K562 (cell line): Measurements from ENCODE around the gene ZNF169. TPM values are rescaled to one million over a fixed set of nuclear protein-coding genes. Genes with fewer than 3 reads are reported as not detected.
A peak's percentile ranks its signal among the peaks of the same experiment; 100 is the strongest.
"Not testable (repeated sequence)": the region's sequence is repeated elsewhere in the genome, so short reads cannot be mapped to it uniquely, and the experiment has no call there.

ENCODE experiments used
- AFF1 ChIP-seq, 2 experiments: fragments of 450-650 bp; IDR thresholded peaks; 2 replicates each; pipeline ENCODE4 v1.6.1; 2018; ENCODE audit warnings: mild to moderate bottlenecking in 2 of 2, low read depth in 1 of 2; ENCODE audit not compliant: partially characterized antibody in 2 of 2
- DPF2 ChIP-seq: fragments of 450-650 bp; IDR thresholded peaks from 2 replicates; pipeline ENCODE4 v1.6.1; 2016
- FOXA3 ChIP-seq, 2 experiments: fragments of 450-650 bp in 1 of 2; sonication (generic) in 1 of 2; formaldehyde crosslinking; IDR thresholded peaks in 1 of 2; conservative IDR thresholded peaks in 1 of 2; 2 replicates each; pipeline versions ENCODE4 v1.4.0 to v1.8.0; 2020 to 2022; ENCODE audit warnings: mild to moderate bottlenecking in 2 of 2, missing genetic modification reagents in 1 of 2
- KLF6 ChIP-seq: fragments of 250-450 bp; sonication (Bioruptor Pico); IDR thresholded peaks from 2 replicates; pipeline ENCODE4 v1.4.0; 2020; ENCODE audit warnings: mild to moderate bottlenecking, moderate library complexity, borderline replicate concordance
- MTA2 ChIP-seq: fragments of 450-650 bp; IDR thresholded peaks from 2 replicates; pipeline ENCODE4 v1.6.1; 2016; ENCODE audit warnings: low read depth
- MYBL2 ChIP-seq, 2 experiments: fragments of 450-650 bp in 1 of 2; sonication (generic) in 1 of 2; formaldehyde crosslinking in 1 of 2; IDR thresholded peaks; 2 replicates each; pipeline versions ENCODE4 v1.6.1 to v1.8.1; 2017 to 2022; ENCODE audit warnings: borderline replicate concordance in 1 of 2, inconsistent platforms in 1 of 2, low read depth in 1 of 2, mild to moderate bottlenecking in 1 of 2, missing genetic modification reagents in 1 of 2, moderate library complexity in 1 of 2
- NCOR1 ChIP-seq: fragments of 450-650 bp; IDR thresholded peaks from 2 replicates; pipeline ENCODE4 v1.6.1; 2016; ENCODE audit warnings: mild to moderate bottlenecking, moderate library complexity
- NFIC ChIP-seq: fragments of 450-650 bp; IDR thresholded peaks from 2 replicates; pipeline ENCODE4 v1.6.1; 2017; ENCODE audit warnings: mild to moderate bottlenecking, inconsistent platforms
- SMARCC2 ChIP-seq: fragments of 450-650 bp; IDR thresholded peaks from 2 replicates; pipeline ENCODE4 v1.6.1; 2017; ENCODE audit warnings: antibody characterized with exemption, moderate library complexity, mild to moderate bottlenecking, low read depth
- SMARCE1 ChIP-seq: fragments of 450-650 bp; IDR thresholded peaks from 2 replicates; pipeline ENCODE4 v1.7.1; 2016; ENCODE audit warnings: mild to moderate bottlenecking
- STAT5A ChIP-seq: IDR thresholded peaks from 2 replicates; pipeline ENCODE4 v1.6.1; 2012; ENCODE audit warnings: low read length, inconsistent platforms, borderline replicate concordance
- TCF7 ChIP-seq: sonication (generic); IDR thresholded peaks from 2 replicates; pipeline ENCODE4 v1.6.1; 2016; ENCODE audit warnings: antibody characterized with exemption, borderline replicate concordance
- TEAD2 ChIP-seq: fragments of 450-650 bp; IDR thresholded peaks from 2 replicates; pipeline ENCODE4 v1.6.1; 2016; ENCODE audit warnings: missing genetic modification characterization, control low read depth, missing compliant biosample characterization
- TEAD4 ChIP-seq, 2 experiments: sonication (generic) in 1 of 2; formaldehyde crosslinking in 1 of 2; IDR thresholded peaks; 2 replicates each; pipeline versions ENCODE4 v1.6.1 to v1.8.0; 2012 to 2022; ENCODE audit warnings: borderline replicate concordance in 1 of 2, inconsistent platforms in 1 of 2, low read length in 1 of 2, mild to moderate bottlenecking in 1 of 2, missing genetic modification reagents in 1 of 2
- TRIM24 ChIP-seq, 2 experiments: fragments of 450-650 bp; IDR thresholded peaks; 2 replicates each; pipeline ENCODE4 v1.6.1; 2016
- VEZF1 ChIP-seq: fragments of 200-800 bp; sonication (Bioruptor generic); IDR thresholded peaks from 2 replicates; pipeline ENCODE4 v1.6.1; 2017; ENCODE audit warnings: missing genetic modification characterization, missing compliant biosample characterization
- ZMIZ1 ChIP-seq, 2 experiments: fragments of 150-350 bp in 1 of 2; IDR thresholded peaks; 2 replicates each; pipeline ENCODE4 v1.6.1; 2012 to 2016; ENCODE audit warnings: low read depth in 2 of 2, low read length in 2 of 2, mild to moderate bottlenecking in 1 of 2, moderate library complexity in 1 of 2
- polyA plus RNA-seq, 8 experiments: library from polyadenylated mRNA; depleted of rRNA in 4 of 8; stranded (reverse) in 5 of 8; unstranded in 3 of 8; fragments of >200 nt; fragmentation: Nextera tagmentation in 2 of 8; fragmentation: Illumina TruSeq in 1 of 8; extraction: Ambion mirVana in 2 of 8; extraction: Trizol in 1 of 8; gene quantifications; 2 replicates each; pipeline versions ENCODE4 v1.2.1 to v1.2.3, GENCODE V29; 2011 to 2014; ENCODE audit warnings: inconsistent platforms in 1 of 8, missing spikeins in 1 of 8
- total RNA-seq, 7 experiments: library from RNA; depleted of rRNA in 6 of 7; stranded (reverse); fragments of >200 nt in 6 of 7; fragmentation: Illumina TruSeq in 2 of 7; extraction: Trizol in 2 of 7; gene quantifications; 2 replicates each; pipeline versions ENCODE4 v1.2.1 to v1.2.3, GENCODE V29; 2011 to 2021; ENCODE audit warnings: low replicate concordance in 1 of 7

The ZNF169 gene
- total and polyA plus RNA-seq, 9 of the 15 experiments (the other 6 are each of a cell fraction or from before 2014, with no cell fraction given): 2.0 to 16.2 (median 5.6) TPM

- TF ChIP-seq AFF1 (IDR thresholded peaks at IDR 0.05; ENCODE audit: low read depth in 1 of 2, partially characterized antibody in 2 of 2) (peak in 1 of 2 experiments; percentile 78), STAT5A (peak; percentile 66; the same call in 1 of the 2 replicates), NCOR1 (peak; percentile 92), VEZF1 (peak; percentile 53), SMARCC2 (peak; percentile 82), TEAD2 (tag) (peak; percentile 31; the same call in 1 of the 2 replicates), TEAD4 (IDR thresholded peaks at IDR 0.05; ENCODE audit: low read length) (peak; percentile 92), ZMIZ1 (IDR thresholded peaks at IDR 0.05; ENCODE audit: low read depth in 2 of 2, low read length in 2 of 2) (0 out of 4 replicates have a peak, but pooled peaks of 1 of the 2 experiments have one; percentile 48), MTA2 (peak; percentile 84), KLF6 (CRISPR knock-in tag) (0 out of 2 replicates have a peak, but pooled peaks have one; percentile 8), TCF7 (peak; percentile 89; the same call in 1 of the 2 replicates), DPF2 (peak; percentile 93), FOXA3 (CRISPR knock-in tag; conservative IDR thresholded peaks at IDR 0.05 in 1 of 2, IDR thresholded peaks at IDR 0.05 in 1 of 2) (0 out of 4 replicates have a peak, but pooled peaks of 1 of the 2 experiments have one; percentile 8), TRIM24 (IDR thresholded peaks at IDR 0.05) (peak; percentile 94 to 96), SMARCE1 (peak; percentile 87), NFIC (peak; percentile 83), MYBL2 (IDR thresholded peaks at IDR 0.05; ENCODE audit: low read depth) (peak; percentile 64; the same call in 1 of the 2 replicates)
- TF ChIP-seq TEAD4, MYBL2 (CRISPR knock-in tag; IDR thresholded peaks at IDR 0.05; ENCODE audit: borderline replicate concordance): not testable (repeated sequence)
These were observed 17.9 kb downstream of the ZNF169 start (continued) for GRCh38 chr9:94277029-94277428.
